ENCODE data around the gene HOXB9. TPM values are rescaled to one million over a fixed set of nuclear protein-coding genes. Genes with fewer than 3 reads are reported as not detected.
A peak's percentile ranks its signal among the peaks of the same experiment; 100 is the strongest.

Gene HOXB9
- total RNA-seq, 1 donor from 2014 or later, result 0.10 TPM

DNA sequence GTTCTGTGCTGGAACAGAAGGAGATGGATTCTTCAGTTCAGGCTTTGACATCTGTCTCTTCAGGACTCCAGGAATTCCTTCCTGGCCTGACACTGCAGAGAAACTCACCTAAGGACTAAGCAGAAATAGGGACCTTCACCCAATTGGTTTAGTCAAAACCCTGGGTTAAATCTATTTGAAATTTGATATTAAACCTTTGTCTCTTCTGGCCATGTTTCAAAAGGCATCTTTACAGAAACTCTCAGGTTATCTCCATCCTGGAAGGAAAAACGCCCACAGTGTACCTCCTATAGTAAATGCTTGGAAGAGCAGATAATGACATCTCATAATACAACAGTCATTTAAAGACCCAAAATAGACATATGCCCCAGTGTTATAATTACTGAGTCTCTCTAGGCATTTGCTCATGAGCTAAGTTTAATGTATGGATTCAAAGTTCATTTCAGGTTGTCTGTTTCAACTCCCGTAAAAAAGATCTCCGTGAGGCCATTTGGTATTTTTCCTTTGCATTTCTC is 42.4 kb downstream of the HOXB9 start:
- no peak for DNase-seq

DNA sequence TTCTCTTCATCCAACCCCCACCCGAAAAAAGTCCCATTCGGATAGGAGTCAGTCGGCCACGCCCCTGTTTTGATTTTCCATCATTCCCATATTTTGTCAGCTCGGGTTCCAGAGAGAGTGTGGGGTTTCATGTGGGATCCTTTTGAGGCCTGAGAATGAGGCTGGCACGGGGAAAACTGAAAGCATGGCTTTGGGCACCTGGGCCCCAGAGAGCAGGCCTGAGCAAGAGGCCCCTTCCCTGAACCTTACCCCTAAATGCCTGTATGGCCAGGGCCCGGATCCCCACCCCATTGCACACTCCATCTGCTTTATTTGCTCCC is 43.4 kb downstream of the HOXB9 start:
- no peak for DNase-seq

DNA sequence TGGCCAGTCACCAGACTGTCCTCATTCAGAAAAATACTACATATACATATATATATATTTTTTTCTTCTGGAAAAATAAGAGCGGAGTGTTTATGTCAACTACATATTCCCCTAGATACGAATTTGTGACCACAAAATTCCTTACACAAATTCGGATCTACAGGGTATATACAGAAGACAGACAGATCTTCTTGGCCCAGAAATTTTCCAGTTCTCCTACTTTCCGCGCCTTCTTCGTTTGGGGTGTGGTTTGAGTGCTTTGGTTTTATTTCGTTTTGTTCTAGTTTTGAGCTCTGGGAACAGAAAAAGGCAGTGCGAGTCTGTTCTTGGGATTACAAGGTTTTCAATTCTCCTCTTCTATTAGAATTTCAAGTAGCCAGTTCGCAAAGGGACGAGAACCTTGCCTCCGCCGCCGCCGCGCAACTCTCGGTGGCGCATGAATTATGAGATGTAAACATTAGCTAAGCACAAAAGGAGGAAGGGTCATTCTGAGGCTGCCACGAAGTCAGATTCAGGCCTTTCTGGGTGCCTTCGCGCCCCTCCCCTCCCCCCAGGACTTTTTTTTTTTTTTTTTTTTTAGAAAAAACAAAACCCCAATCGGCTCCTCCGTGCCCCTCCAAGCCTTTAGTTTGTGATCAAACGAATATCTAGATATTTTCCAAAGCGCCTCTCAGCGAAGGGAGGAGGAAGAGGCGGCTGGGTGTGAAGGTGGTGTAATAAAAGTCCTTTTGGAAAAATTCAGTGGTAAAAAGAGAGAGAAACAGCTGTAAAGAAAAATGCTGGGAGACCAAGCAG is 46.2 kb downstream of the HOXB9 start:
- no peak for DNase-seq

DNA sequence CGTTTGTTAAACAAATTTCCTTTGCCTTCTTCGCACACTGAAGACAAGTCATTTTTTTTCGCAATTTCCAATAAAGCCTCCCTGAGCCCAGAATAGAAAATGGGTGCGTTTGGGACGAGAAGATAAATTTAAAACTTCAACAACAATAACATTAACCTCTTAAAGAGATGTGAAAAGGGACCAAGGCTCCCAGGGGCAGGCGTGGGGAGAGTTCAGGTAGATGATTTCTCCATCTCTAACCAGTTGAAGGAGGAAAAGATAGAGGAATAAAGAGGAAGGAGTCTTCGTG is 46.7 kb downstream of the HOXB9 start:
- no peak for DNase-seq

DNA sequence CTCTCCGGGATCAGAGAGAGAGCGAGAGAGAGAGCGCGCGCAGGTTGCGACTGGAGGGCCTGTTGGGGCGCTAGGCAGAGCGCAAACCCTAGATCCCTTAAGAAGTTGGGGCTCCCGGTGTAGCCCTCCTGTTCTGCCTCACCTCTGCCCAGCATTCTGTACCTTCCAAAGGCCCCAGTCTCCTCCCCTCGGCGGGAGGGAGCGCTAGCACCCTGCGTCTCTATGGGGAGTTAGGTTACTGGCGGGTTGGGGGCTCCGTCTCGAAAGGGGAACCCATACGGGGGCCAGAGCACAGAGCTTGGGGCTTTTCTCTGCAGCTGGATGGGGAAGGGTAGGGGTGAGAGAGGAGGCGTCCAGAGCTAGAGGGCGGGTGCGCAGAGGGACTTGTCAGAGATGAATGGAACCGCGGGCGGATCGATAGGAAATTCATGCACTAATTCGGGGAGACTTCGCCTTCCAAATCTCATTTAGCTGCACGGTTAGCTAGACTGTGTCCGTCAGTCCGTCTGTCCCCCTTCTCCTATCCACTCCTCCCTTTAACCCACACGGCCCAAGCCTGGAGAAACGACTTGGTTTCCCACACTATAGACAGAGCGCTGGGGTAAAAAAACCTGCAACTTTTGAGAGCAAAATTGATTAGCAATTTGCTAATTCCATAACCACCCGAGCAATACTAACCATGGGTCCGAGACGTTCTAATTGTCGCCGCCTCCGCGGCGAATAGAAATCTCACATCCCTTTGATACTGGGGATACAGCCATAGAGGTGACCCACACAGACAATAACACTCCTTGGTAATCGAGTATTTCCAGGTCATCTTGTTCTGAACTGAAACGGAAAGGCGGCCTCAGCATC is 47.3 kb downstream of the HOXB9 start:
- DNase-seq, result no peak

DNA sequence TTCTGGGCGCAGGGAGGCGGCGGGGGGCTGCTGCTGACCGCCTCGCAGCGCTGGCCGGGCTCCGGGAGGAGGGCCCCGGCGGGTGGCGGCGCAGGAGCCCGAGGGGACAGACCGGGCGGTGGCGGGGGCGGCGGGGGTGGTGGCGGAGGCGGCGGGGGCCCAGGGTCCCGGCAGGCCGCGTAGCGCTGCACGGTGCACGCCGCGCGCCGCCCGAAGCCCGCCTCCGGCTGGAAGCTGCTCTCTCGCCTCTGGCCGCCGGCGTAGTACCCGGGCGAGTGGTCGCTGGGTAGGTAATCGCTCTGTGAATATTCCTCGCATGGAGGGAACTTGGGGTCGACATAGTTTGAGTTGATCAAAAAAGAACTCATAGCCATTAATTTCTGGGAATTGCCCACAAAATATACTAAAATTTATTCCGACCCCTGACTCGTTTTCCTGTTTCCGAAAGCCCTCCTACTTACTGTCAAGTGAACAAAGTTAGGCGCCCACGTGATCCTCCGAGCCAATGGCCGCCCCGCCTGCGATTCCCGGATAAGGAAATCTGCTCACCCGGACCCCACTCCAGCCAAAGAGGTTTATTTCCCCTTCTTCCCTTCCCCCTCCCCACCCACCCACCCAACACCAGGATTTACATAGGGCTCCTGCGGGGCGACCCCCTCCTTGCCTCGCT is 48.1 kb downstream of the HOXB9 start, which contains the start of gene HOXB4:
Gene HOXB4, minus strand, starts transcription at position 405 of the 670 bp plus-strand sequence. Its CDS starts 31 bp downstream, at position 374.
- peak; percentile 71 for DNase-seq

DNA sequence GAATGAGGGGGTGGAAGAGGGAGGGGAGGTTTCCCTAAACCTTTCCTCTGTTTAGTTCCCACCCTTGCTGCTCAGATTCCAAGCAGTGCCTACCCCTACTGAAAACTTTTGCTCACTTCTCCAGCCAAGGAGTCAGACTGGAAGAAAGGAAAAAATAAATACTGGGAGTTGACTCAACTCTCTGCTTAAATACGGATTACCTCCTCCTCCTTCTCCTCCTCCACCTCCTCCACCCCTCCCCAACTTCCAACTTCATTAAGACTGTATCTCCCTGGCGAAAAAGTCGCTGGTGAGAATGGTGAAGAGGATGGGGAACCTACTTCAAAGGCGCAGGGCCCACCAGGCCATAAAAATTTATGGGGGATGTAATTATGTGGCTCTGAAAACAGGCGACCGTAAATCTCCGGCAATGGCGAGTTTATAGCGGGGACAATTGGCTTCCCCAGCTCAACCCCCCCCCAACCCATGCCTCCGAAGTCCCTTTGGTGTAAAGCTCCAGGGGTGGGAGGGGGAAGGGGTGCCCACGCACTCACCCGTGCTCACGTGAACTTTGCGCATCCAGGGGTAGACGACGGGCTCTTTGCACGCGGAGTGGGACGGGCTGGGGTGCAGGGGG is 48.7 kb downstream of the HOXB9 start:
- no peak for DNase-seq

DNA sequence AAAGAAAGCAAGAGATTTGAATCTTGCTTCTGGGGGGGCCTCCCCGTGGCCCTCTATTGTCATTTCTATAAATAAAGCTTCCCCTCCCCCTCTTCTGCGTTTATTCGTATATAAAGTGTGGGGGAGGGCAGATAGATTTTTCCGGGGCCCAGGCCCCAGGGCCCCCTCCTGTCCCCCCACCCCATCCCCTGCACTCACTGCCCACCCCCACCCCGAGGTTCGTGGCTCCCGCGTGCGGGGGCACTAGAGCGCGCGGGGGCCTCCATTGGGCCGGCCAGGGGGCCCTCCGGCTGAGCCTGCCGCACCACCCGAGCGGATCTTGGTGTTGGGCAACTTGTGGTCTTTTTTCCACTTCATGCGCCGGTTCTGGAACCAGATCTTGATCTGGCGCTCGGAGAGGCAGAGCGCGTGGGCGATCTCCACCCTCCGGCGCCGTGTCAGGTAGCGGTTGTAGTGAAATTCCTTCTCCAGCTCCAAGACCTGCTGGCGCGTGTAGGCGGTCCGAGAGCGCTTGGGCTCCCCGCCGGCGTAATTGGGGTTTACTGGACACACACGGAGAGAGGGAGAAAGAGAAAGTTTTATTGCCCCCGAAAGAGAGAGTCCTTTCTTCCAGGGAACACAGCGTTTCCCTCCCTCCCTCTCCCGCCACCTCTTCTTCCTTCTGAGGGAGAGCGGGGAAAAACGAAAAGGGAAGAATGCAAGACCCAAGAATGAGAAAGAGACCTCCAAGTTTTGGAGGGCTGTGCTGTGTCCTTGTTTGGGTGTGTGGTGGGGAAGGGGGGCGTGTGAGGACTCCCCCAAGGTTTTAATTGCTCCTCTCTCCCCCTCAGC is 49.5 kb downstream of the HOXB9 start:
- no peak for DNase-seq

DNA sequence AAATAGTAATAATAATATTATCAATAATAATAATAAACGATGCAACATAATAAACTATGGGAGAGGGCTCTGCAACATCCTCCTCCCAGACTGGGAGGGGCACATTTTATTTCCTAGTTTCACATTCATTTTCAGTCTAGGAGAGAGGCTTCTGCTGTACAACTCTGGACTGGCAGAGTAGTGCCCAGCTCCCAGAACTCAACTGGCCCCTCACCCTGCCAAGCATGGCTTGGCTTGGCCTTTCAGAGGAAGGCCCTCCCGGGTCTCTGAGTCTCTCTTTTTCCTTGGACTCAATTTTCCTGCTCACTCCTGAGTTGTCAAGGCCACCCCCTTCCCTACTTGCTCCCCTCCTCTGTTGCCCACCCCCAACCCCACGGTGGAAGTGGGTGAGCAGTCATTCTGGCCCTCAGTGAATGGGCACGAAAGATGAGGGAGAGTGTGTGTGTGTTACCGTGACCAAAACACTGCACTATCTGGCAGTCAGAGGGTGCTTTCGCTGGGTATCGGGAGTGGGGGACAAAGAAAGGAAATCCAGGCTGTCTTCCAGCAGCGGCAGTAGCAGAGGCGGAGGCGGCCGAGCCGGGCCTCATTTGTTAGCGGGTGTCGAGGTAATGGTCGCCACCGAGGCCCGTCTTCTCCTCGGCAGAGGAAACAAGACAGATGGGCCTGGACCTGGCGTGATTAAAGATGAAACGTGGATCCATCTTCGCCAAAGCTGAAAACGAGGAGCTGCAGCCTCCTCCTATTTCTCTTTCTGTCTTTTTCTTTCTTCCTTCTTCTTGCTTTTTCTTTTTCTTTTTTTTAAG is 50.3 kb downstream of the HOXB9 start:
- DNase-seq, result no peak

DNA sequence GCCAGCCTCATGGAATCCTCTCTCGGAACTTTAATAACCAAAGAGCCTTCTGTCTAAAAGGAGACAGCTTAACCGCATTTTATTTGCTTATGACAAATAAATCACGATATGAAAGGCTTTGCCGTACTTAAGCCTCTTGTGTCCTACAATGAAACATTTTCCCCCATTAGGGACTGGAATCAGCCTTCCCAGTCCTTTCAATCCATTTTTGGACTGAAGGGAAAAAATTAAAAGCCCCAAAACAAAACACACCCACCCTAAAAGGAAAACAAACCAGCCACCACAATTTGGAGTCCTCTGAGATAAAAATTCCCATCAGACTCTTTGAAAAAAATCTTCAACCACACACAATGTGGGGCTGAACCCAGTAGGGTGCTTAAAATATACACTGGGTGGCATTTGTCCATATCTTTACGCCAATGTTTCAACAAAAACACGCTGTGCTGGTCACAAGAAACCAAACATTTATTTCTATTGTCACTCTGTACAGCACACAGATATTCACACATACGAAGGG is 51.0 kb downstream of the HOXB9 start:
- DNase-seq, result no peak

DNA sequence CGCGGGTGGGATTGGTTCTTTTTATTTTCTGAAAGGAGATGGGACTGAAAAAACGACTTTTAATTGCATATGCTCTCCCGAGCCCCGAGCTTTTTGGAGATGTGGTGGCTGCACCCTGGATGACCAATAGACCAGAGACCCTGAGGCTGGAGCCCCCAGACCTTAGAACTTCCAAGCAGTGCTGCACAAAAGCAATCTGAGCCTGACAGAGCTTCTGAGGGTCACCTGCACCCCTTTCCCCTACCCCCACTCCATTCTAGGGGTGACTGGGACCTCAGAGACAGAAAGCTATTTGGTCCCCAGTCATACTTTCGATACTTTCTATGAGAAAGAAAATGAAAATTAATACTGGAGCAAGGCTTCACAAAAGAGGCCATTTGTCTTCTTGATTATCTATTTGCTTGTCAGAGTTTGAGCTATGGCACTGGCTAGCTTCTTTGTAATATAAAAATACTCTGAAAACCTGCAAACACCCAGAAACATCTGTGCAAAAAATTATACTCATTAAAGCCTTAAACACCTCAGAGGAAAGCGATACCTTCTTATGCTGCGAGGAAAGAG is 51.6 kb downstream of the HOXB9 start:
- no peak for DNase-seq

DNA sequence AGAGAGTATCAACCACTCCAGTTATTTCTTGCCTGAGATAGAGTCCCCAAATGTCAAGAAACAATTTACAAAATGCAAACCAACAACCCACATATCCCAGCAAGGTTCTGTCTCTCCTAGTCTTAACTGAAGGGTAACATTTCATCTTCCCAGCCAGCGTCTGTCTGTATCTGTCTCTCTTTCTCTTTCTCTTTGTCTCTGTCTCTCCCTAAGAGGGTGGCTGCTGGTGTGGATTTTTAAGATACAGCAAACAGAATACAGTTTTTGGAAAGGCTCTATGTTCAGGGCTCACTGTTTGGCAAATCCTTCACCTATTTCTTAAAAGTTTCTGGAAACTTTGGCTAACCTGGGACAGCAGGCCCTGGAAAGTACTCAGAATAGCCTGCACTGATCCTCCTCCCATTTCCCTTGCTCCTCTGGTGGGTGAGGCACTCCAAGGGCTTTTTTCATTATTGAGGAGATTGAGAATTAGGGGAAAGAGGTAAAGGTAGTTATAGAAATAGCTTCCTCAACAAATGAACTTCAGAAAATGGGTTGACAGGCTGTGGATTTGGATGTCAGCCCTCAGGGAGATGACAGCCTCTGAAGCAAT is 54.2 kb downstream of the HOXB9 start:
- DNase-seq, result no peak

Small RNA genes lying within 50 kb of the gene (small RNA-seq; reads per million reads assigned to genes)
- gene MIR196A1 (ENCODE audit: low replicate concordance), result 0.24 reads per million, percentile 10 among the genes with 10 or more reads in this experiment

Other genes starting within 250 kb of the HOXB9 start
- gene SKAP1, start 196.1 kb downstream of the HOXB9 start, total RNA-seq, result 0.89 TPM
- not detected for gene HOXB1, start 95.3 kb downstream of the HOXB9 start, total RNA-seq
- 4.9 TPM for gene HOXB2, start 81.2 kb downstream of the HOXB9 start, total RNA-seq
- gene HOXB4, start 48.0 kb downstream of the HOXB9 start, total RNA-seq, result 2.6 TPM
- 8.4 TPM for gene HOXB3, start 36.1 kb downstream of the HOXB9 start, total RNA-seq
- 0.59 TPM for gene HOXB5, start 32.6 kb downstream of the HOXB9 start, total RNA-seq
- gene HOXB6, start 21.4 kb downstream of the HOXB9 start, total RNA-seq, result 2.9 TPM
- gene HOXB7, start 15.3 kb downstream of the HOXB9 start, total RNA-seq, result 2.7 TPM
- gene HOXB8, start 11.1 kb downstream of the HOXB9 start, total RNA-seq, result 1.6 TPM
- gene PRAC1, start 96.2 kb upstream of the HOXB9 start, total RNA-seq, result not detected
- not detected for gene PRAC2, start 96.8 kb upstream of the HOXB9 start, total RNA-seq
- gene HOXB13, start 102.4 kb upstream of the HOXB9 start, total RNA-seq, result not detected
- gene TTLL6, start 190.9 kb upstream of the HOXB9 start, total RNA-seq, result not detected
- gene CALCOCO2, start 204.7 kb upstream of the HOXB9 start, total RNA-seq, result 44.8 TPM